ENCODE measurements around the gene MLPH.

MLPH gene

GRCh38 chr2:237527766-237528165 is 40.7 kb downstream of the MLPH start:
- no peak for DNase-seq

DNA sequence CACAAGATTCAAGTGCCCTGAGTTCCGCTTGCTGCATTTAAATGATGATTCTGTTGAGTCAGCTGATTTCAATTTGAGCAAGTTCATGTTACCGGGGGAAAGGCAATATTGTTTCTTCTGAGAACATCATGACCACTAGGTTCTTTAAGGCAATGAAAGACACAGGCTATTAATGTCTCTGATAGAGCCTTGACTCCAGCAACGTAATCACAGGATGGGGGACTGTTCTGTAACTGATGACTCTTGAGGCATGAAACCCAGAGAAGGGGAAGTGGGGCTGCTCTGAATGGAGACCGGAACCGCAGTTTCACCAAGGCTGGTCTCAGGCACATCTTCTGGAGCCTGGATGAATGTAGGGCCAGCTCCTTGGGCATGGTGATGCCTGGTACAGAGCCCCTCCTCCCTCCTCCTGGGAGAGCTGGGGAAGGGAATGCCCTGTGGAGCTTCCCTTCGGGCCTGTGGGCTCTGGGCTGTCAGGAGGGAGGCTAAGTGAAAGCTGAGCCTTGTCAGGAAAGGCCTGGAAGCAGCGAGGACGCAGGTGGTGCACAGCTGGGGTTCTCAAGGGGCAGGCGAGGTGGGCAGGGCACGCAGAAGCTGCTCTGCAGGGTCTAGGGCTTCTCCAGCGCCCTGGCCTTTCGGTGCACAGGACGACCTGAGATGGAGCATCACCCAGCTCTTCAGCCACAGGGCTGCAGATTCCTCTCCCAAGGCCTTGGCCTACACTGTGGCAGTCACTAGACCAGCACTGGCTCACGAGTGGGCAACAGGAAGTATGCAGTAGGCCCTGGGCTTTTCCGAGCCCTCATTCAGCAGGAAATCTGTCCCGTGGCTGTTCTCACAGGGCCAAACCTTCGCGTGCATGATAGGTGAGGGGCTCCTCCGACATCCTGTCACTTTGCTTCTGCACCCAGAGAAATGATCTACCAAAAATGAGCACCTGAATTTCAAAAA is 42.7 kb downstream of the MLPH start:
- no peak for DNase-seq

- no peak for DNase-seq
These were observed 43.7 kb downstream of the MLPH start for GRCh38 chr2:237530472-237531433.

DNA sequence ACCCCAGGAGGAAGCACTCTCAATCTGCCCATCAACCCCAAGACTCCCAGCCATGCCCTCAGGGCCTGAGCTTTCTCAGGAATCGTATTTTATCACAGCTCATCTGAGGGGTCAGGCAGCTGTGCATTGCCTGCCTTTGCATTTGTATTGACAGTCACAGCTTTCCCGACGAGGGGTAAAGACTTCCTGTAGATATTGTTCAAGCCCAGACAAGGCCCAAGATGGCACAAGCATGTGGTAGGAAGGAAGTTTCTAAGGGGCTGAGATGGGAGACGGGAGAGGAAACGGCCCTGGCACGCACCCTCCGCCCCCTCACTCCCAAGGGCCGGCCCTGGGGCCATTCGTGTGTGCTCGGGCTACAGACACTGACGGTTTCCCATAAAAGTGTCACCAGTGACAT is 45.1 kb downstream of the MLPH start:
- no peak for DNase-seq

- DNase-seq, result no peak
These were observed 46.7 kb downstream of the MLPH start for GRCh38 chr2:237533668-237534161.

DNA sequence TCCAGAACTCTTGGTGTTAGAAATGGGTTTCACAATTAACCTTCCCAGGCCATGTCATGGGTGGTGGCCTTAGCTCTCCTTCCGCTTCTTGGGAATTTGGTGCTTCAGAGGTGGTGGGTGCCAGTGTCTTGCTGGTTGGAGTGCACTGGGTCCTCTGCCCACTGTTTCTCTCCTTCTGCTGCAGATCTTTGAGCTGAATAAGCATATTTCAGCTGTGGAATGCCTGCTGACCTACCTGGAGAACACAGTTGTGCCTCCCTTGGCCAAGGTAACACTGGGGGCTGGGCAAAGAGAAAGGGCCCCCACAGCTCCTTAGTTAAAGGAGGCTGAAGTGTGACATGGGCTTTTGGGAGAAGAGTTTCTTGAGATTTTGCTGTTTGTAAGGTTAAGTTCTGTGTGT is 47.3 kb downstream of the MLPH start:
- DNase-seq, result no peak

- DNase-seq, result no peak
These were observed 48.5 kb downstream of the MLPH start for GRCh38 chr2:237535385-237536082.

GRCh38 chr2:237536083-237536415 is 49.0 kb downstream of the MLPH start:
- DNase-seq, result no peak

- DNase-seq, result no peak
These were observed 49.6 kb downstream of the MLPH start for GRCh38 chr2:237536617-237537016.

- DNase-seq, result no peak
These were observed 51.1 kb downstream of the MLPH start for GRCh38 chr2:237538001-237538720.

DNA sequence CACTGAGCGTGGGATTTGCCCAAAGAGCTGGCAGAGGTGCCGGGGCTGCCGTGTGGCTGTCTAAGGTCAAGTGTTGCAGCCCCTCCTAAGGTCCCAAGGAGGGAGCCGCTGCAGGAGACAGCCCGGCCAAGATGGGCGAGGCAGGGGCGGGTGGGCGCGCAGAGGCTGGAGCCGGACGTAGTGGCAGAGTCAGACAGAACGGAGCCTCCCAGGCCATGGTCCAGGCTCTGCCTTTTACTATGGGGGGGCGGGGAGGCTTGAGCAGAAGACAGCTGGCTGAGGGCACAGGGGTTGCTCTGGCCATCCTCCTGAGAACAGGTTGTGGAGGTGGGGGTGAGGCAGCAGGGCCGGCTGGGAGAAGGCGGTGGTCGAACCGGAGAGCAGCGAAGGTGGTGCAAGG is 51.9 kb downstream of the MLPH start:
- DNase-seq, result no peak

GRCh38 chr2:237539681-237540080 is 52.6 kb downstream of the MLPH start:
- no peak for DNase-seq

GRCh38 chr2:237540223-237540775 is 53.2 kb downstream of the MLPH start:
- DNase-seq, result no peak

- DNase-seq, result no peak
These were observed 53.8 kb downstream of the MLPH start for GRCh38 chr2:237540823-237541222.

DNA sequence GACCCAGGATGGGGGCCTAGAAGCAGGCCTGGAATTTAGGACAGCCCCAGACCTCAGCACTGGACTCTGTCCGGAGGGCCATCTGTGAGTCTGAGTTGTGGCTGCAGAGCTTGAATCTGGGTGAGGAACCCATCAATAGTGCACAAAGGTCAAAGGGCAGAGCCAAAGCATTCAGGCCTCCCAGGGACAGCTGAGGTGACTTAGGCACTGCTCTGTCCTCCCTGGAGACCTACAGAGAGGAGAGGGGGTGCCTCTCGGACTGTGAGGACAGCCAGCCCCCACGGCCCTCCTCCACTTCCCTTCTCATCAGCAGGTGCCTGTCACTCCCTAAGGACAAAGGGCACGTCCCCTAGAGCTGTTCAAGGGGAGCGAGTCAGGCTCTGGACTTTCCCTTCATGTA is 54.2 kb downstream of the MLPH start:
- DNase-seq, result no peak

- DNase-seq, result no peak
These were observed 55.1 kb downstream of the MLPH start for GRCh38 chr2:237542001-237542704.

DNA sequence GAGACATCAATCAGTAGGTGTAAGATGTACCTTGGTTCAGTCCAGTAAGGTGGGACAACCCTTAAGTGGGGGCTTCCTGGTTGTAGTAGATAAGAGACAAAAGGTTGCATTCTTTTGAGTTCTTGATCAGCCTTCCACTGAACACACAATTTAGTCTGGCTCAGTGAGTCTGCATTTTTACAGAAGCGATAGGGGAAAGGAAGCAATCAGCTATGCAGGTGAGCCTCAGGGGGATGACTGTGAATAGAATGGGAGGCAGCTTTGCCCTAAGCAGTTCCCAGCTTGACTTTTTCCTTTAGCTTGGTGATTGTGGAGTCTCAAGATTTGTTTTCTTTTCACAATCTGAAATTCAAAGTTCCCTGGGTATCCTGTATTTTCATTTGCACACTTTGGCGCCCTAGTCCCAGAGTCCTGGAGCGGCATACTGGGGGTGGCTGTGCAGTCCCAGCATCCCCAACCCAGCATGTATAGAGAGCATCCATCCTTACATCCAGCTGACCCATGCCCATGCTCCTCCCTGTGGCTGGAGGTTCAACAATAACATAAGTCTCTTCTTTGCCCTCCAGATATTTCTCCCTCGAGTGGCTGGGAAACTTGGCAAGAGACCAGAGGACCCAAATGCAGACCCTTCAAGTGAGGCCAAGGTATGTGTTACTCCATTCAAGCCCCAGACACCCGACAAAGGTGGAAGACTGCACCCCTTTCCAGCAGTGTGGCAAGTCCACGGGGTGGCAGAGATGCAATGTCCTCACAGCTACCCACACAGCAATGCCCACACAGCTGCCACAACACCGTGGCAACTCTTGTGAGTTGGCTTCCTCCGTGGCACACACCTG is 59.2 kb downstream of the MLPH start:
- DNase-seq, result no peak

DNA sequence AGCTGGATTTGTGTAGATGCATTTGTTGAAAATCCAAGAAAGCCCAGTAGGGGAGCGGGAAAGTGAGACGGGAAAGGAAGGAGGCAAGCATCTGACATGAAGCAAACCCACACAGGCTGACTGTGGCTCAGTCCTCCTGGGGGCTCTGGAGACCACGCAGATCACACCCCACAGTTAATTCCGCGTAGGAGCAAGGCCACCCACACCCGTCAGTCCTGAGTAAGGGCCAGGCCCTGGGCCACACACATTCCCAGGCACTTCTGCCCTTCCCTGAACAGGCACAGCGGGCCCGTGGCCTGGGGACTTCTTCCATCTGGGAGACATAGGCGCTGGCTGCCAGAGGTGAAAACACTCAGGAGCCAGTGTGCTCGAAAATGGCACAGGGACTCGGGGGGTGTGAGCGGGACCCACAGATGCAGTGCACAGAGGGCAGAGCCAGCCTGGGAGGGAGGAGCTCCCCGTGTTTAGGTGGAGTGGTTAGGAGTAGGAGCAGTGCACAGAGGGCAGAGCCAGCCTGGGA is 59.9 kb downstream of the MLPH start:
- no peak for DNase-seq

- no peak for DNase-seq
These were observed 60.9 kb downstream of the MLPH start for GRCh38 chr2:237547841-237548416.

DNA sequence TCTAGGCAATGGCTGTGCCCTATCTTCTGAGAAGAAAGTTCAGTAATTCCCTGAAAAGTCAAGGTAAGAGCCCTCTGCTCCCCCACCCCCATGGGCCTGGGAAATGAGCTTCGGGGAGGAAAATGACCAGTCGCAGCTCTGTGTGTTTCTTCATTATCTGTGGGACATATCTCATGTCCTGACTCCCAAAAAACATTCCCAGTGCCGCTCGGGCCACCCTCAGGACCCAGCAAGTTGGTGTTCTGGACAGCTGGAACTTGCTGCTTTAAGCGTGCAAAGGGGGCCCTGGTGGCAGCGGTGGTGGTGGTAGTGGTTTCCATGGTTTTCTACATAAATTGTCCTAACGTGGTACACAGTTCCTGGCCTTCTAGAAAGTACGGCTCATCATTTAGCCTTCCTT is 62.2 kb downstream of the MLPH start:
- no peak for DNase-seq

Measured in activated T-cell treated with anti-CD3 and anti-CD28 coated beads for 4 hours (primary cell).